Neural cell (in vitro differentiated cells): ENCODE measurements around the gene ZNF516.

ENCODE experiments used
- POLR2AphosphoS5 ChIP-seq: IDR thresholded peaks from 2 replicates; pipeline ENCODE4 v1.6.1; 2012
- TAF1 ChIP-seq: IDR thresholded peaks from 2 replicates; pipeline ENCODE4 v1.6.1; 2012; ENCODE audit warnings: low read depth
- TF ChIP-seq, protein P1 (sequence below): fragments of 450-650 bp; IDR thresholded peaks from 2 replicates; pipeline ENCODE4 v1.5.1; 2014; ENCODE audit warnings: antibody characterized with exemption, mild to moderate bottlenecking, moderate library complexity; ENCODE audit not compliant: poor library complexity, severe bottlenecking

DNA sequence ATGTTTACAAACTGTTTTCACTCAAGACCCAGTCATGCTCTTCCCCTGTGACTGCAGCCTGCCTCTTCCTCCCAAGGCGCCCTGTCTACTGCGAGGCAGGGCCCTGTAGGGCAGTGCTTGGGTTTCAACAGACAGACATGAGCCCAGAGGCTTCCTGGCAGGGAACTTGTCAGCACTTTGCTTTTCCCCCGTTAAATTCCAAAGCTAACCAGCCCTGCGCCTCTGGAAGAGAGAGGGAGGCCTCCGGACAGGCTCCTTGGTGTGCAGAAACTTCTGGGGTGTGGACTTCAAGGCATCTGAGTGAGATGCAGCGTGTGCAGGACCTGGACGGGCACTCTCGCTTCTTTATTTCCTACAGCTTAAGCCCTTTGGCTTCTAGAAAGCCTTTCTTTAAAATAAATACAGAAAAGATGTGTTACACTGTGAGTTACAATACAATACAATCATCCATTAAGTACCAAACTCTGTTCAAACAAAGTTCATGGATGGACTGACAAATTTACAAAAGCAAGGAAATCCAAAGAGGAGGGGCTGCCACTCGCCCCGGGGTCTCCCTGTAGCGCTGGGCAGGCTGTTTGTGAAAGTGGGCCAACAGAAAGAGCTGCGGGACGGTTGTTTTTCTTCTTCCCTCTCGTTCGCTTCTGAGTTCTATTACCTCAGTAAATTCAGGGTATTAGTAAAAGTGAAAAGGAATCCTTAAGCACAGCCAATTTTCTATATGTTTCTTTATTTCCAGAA lies 8.8 kb upstream of the ZNF516 start:
- TF ChIP-seq, protein P1, sequence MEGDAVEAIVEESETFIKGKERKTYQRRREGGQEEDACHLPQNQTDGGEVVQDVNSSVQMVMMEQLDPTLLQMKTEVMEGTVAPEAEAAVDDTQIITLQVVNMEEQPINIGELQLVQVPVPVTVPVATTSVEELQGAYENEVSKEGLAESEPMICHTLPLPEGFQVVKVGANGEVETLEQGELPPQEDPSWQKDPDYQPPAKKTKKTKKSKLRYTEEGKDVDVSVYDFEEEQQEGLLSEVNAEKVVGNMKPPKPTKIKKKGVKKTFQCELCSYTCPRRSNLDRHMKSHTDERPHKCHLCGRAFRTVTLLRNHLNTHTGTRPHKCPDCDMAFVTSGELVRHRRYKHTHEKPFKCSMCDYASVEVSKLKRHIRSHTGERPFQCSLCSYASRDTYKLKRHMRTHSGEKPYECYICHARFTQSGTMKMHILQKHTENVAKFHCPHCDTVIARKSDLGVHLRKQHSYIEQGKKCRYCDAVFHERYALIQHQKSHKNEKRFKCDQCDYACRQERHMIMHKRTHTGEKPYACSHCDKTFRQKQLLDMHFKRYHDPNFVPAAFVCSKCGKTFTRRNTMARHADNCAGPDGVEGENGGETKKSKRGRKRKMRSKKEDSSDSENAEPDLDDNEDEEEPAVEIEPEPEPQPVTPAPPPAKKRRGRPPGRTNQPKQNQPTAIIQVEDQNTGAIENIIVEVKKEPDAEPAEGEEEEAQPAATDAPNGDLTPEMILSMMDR, result no peak
- no peak for TF ChIP-seq TAF1
- no peak for TF ChIP-seq POLR2AphosphoS5
